Activated naive CD8-positive, alpha-beta T cell treated with anti-CD3 and anti-CD28 coated beads, Interleukin-2, amount 50 U/mL, for 24 hours (primary cell): ENCODE measurements around the gene IL36A.

Experiments used
- ATAC-seq: fragments of 150-1000 bp; cut with Tn5 transposase; one replicate; pipeline ENCODE4 v1.10.0; 2021
- DNase-seq: peaks from one replicate; pipeline ENCODE4 v3.0.0; 2021
- H3K27ac Mint-ChIP-seq: one replicate; pipeline ENCODE4 v1.8.0; 2021; ENCODE audit warnings: mild to moderate bottlenecking, mixed read lengths
- H3K27me3 Mint-ChIP-seq: one replicate; pipeline ENCODE4 v1.8.0; 2021; ENCODE audit warnings: mixed read lengths
- H3K36me3 Mint-ChIP-seq: one replicate; pipeline ENCODE4 v1.8.0; 2021; ENCODE audit warnings: low read depth, mixed read lengths
- H3K4me1 Mint-ChIP-seq: one replicate; pipeline ENCODE4 v1.8.0; 2021; ENCODE audit warnings: mixed read lengths
- H3K4me3 Mint-ChIP-seq: one replicate; pipeline ENCODE4 v1.8.0; 2021; ENCODE audit warnings: mild to moderate bottlenecking, moderate library complexity, mixed read lengths
- H3K9me3 Mint-ChIP-seq: one replicate; pipeline ENCODE4 v1.8.0; 2021; ENCODE audit warnings: mixed read lengths

Gene IL36A

GRCh38 chr2:113015042-113015441 lies 9.8 kb downstream of the IL36A start:
- Mint-ChIP-seq H3K27ac (no peak overlapping the region), H3K36me3 (no peaks in the 10 kb centered on the region), H3K27me3 (peaks cover 4% of the 10 kb centered on the region), H3K4me3 (no peak overlapping the region), H3K4me1 (no peaks in the 10 kb centered on the region), H3K9me3 (peaks cover 7% of the 10 kb centered on the region)
- DNase-seq = no peak
- ATAC-seq = no peak

- Mint-ChIP-seq H3K27ac (no peak overlapping the region), H3K27me3 (peaks cover 4% of the 10 kb centered on the region), H3K4me1 (no peaks in the 10 kb centered on the region), H3K36me3 (no peaks in the 10 kb centered on the region), H3K4me3 (no peak overlapping the region), H3K9me3 (peaks cover 7% of the 10 kb centered on the region)
- ATAC-seq = no peak
- no peak for DNase-seq
These were observed 10.4 kb downstream of the IL36A start for GRCh38 chr2:113015655-113016054.

DNA sequence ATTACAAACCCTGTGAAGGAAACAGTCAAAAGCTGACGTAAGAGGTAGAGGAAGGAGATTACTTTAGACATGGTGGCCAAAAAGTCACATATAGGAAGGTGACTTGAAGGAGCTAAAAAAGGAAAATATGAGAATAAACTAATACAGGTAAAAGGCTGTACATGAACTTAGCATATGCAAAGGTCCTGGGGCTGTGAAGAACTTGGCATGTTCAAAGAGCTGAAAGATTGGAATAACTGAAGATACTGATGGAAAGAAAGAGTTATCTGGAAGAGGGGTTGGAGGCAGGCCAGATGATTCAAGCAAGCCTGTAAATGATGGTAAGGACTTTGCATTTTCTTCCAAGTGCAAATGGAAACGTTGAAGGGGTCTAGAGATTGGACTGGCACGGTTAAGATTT lies 13.2 kb downstream of the IL36A start:
- Mint-ChIP-seq H3K4me1 (no peaks in the 10 kb centered on the region), H3K4me3 (no peak overlapping the region), H3K9me3 (peaks cover 7% of the 10 kb centered on the region), H3K27ac (no peak overlapping the region), H3K27me3 (peaks cover 4% of the 10 kb centered on the region), H3K36me3 (no peaks in the 10 kb centered on the region)
- no peak for DNase-seq
- no peak for ATAC-seq

GRCh38 chr2:113021312-113021711 lies 16.1 kb downstream of the IL36A start:
- no peak for DNase-seq
- no peak for ATAC-seq
- Mint-ChIP-seq H3K4me1 (no peaks in the 10 kb centered on the region), H3K36me3 (no peaks in the 10 kb centered on the region), H3K27ac (no peak overlapping the region), H3K27me3 (peaks cover 5% of the 10 kb centered on the region), H3K9me3 (peaks cover 7% of the 10 kb centered on the region), H3K4me3 (no peak overlapping the region)

DNA sequence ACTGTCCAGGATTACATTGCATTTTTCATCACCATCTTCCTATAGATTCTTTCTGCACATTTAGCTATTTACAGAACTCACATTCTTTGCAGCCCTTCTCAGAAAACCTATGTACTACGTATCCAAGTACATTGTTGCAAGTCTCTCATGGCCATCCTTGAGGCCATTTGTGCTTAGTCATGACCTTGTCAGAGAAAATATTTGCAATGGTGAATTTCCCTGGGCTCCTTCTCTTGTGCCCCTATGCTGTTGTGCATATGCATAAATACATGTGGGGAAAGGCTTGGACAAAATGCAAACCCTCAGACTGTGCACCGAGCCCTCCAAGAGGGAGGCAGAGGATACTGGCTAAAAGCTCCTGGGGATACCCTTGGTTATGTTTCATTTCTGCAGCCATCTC lies 19.5 kb downstream of the IL36A start:
- Mint-ChIP-seq H3K9me3 (no peaks in the 10 kb centered on the region), H3K4me1 (no peaks in the 10 kb centered on the region), H3K36me3 (no peaks in the 10 kb centered on the region), H3K27me3 (peaks cover 12% of the 10 kb centered on the region), H3K4me3 (no peak overlapping the region), H3K27ac (no peak overlapping the region)
- ATAC-seq (no peak), DNase-seq (no peak)

- H3K36me3 Mint-ChIP-seq = no peaks in the 10 kb centered on the region
- H3K4me3 Mint-ChIP-seq = no peak overlapping the region
- ATAC-seq (no peak), DNase-seq (no peak)
- peaks cover 12% of the 10 kb centered on the region for H3K27me3 Mint-ChIP-seq
- no peaks in the 10 kb centered on the region for H3K9me3 Mint-ChIP-seq
- no peak overlapping the region for H3K27ac Mint-ChIP-seq
- no peaks in the 10 kb centered on the region for H3K4me1 Mint-ChIP-seq
These were observed 20.5 kb downstream of the IL36A start for GRCh38 chr2:113025737-113026136.

DNA sequence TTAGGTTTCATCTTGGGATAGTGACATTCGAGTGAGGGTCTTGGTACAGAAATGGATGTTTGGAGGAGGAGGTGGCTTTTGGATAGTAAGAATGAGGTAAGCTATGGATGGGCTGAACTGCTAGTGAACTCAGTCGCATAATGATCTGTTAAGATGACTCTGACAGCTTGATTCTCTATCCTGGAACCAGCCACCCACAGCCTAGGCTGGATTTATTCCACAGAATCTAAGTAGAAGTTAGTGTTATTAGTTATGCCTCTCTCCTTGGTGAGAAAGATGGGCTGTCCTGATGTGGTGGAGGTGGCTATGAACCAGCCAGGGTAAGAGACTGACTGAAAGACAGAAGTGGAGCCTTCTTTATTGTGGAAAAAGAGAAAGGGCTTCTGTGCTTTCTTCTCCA lies 22.4 kb downstream of the IL36A start:
- Mint-ChIP-seq H3K9me3 (no peaks in the 10 kb centered on the region), H3K4me1 (no peaks in the 10 kb centered on the region), H3K27ac (no peak overlapping the region), H3K36me3 (no peaks in the 10 kb centered on the region), H3K4me3 (no peak overlapping the region), H3K27me3 (peaks cover 12% of the 10 kb centered on the region)
- no peak for DNase-seq
- ATAC-seq = no peak

- no peak overlapping the region for H3K4me3 Mint-ChIP-seq
- ATAC-seq (no peak), DNase-seq (no peak)
- H3K4me1 Mint-ChIP-seq = no peaks in the 10 kb centered on the region
- H3K27ac Mint-ChIP-seq = no peak overlapping the region
- H3K9me3 Mint-ChIP-seq = no peaks in the 10 kb centered on the region
- H3K27me3 Mint-ChIP-seq = peaks cover 12% of the 10 kb centered on the region
- no peaks in the 10 kb centered on the region for H3K36me3 Mint-ChIP-seq
These were observed 22.9 kb downstream of the IL36A start for GRCh38 chr2:113028112-113028511.

- DNase-seq = no peak
- no peak for ATAC-seq
- Mint-ChIP-seq H3K27me3 (peaks cover 4% of the 10 kb centered on the region), H3K36me3 (no peaks in the 10 kb centered on the region), H3K4me1 (no peaks in the 10 kb centered on the region), H3K27ac (no peak overlapping the region), H3K4me3 (no peak overlapping the region), H3K9me3 (no peaks in the 10 kb centered on the region)
These were observed 27.5 kb downstream of the IL36A start for GRCh38 chr2:113032737-113033136.

GRCh38 chr2:113034016-113034415 lies 28.8 kb downstream of the IL36A start:
- peaks cover 4% of the 10 kb centered on the region for H3K27me3 Mint-ChIP-seq

GRCh38 chr2:113036763-113037162 lies 31.5 kb downstream of the IL36A start:
- Mint-ChIP-seq H3K27me3 (no peaks in the 10 kb centered on the region), H3K9me3 (no peaks in the 10 kb centered on the region), H3K4me1 (no peaks in the 10 kb centered on the region), H3K4me3 (no peak overlapping the region), H3K36me3 (no peaks in the 10 kb centered on the region), H3K27ac (no peak overlapping the region)
- no peak for ATAC-seq
- no peak for DNase-seq

More at GRCh38 chr2:113034016-113034415, 28.8 kb downstream of the IL36A start:
- ATAC-seq (no peak), DNase-seq (no peak)
- H3K4me3 Mint-ChIP-seq = no peak overlapping the region
- H3K27ac Mint-ChIP-seq = no peak overlapping the region
- no peaks in the 10 kb centered on the region for H3K36me3 Mint-ChIP-seq
- H3K4me1 Mint-ChIP-seq = no peaks in the 10 kb centered on the region
- H3K9me3 Mint-ChIP-seq = no peaks in the 10 kb centered on the region

- Mint-ChIP-seq H3K4me1 (no peaks in the 10 kb centered on the region), H3K27ac (no peak overlapping the region)
These were observed 33.0 kb downstream of the IL36A start for GRCh38 chr2:113038291-113038690.

DNA sequence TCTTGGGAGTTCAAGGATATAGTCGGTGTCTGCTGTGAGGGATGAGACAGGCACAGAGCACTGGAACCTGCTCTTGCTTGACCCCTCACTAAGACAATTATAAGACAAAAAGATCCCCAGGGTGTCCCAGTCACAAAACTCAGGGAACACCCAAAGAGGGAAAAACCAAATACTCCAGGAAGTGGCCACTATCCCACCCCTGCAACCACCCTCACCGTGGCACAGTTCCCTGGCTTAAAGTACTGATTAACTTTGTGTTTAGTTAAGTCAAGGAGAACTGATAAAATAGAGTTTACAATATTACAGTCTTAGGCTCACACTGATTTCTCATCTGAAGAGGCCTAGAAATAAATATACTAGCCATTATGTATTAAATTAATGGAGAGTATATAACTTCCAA lies 33.9 kb downstream of the IL36A start:
- Mint-ChIP-seq H3K4me1 (no peaks in the 10 kb centered on the region), H3K36me3 (no peaks in the 10 kb centered on the region), H3K4me3 (no peak overlapping the region), H3K27me3 (no peaks in the 10 kb centered on the region), H3K27ac (no peak overlapping the region), H3K9me3 (no peaks in the 10 kb centered on the region)
- no peak for DNase-seq
- ATAC-seq = no peak

More at GRCh38 chr2:113038291-113038690, 33.0 kb downstream of the IL36A start:
- DNase-seq (no peak), ATAC-seq (no peak)
- H3K9me3 Mint-ChIP-seq = no peaks in the 10 kb centered on the region
- no peak overlapping the region for H3K4me3 Mint-ChIP-seq
- H3K36me3 Mint-ChIP-seq = no peaks in the 10 kb centered on the region
- H3K27me3 Mint-ChIP-seq = no peaks in the 10 kb centered on the region

DNA sequence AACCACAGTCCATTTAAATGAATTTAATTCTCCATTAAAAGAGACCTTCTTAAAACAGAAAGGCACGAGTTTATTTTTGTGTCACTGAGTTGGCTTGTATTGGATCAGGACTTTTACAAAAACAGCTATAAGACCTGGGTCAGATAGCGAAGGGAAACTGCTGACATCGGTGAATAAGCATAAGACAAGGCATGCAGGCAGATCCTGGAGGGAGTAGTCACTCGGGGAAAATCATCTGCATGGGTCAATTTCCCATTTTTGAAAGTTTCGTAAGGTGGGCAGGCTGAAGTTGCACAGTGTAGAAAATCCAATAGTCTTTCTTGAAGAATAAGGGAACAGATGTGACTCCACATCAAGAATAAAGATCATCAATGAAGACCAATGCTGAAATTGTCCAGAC lies 34.5 kb downstream of the IL36A start:
- Mint-ChIP-seq H3K27ac (no peak overlapping the region), H3K27me3 (no peaks in the 10 kb centered on the region), H3K4me3 (no peak overlapping the region), H3K36me3 (no peaks in the 10 kb centered on the region), H3K9me3 (no peaks in the 10 kb centered on the region), H3K4me1 (no peaks in the 10 kb centered on the region)
- ATAC-seq (no peak), DNase-seq (no peak)

DNA sequence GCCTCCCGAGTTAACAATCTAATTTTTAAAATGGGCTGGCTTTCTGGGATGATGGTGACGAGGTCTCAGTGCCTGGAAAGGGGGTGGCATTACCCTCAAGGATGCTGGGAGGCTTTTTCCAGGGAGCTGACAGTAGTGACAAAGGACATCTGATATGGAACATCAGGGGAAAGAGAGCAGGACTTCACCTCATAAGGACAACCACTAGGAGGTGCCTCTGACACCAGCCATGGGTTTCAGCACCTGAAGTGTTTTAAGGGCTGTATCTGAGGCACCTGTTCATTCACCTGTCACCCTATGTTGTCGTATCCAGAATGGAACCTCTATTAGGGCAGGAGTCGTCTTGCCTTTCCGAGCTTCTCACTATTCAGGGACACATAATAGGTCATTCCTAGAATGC lies 36.6 kb downstream of the IL36A start:
- H3K27me3 Mint-ChIP-seq = no peaks in the 10 kb centered on the region
- H3K4me3 Mint-ChIP-seq = no peak overlapping the region
- no peak for DNase-seq
- H3K4me1 Mint-ChIP-seq = no peaks in the 10 kb centered on the region
- no peak overlapping the region for H3K27ac Mint-ChIP-seq
- no peaks in the 10 kb centered on the region for H3K36me3 Mint-ChIP-seq
- no peaks in the 10 kb centered on the region for H3K9me3 Mint-ChIP-seq
- no peak for ATAC-seq

DNA sequence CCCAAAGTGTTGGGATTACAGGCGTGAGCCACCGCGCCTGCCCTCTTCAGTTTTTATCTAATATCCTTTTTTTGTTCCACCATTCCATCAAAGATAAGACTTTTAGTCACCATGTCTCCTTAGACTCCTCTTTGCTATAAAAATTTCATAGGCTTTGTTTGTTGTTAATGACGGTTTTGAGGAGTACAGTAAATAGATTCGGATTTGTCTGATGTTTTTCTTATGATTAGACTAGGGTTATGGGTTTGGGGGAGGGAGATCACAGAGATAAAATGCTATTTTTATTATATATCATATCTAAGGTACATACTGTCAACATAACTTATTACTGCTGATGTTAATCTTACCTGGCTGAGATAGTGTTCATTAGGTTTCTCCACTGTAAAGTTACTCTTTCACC lies 41.2 kb downstream of the IL36A start:
- ATAC-seq = no peak

More for the DNA sequence above, 41.2 kb downstream of the IL36A start:
- no peak for DNase-seq
- H3K36me3 Mint-ChIP-seq = no peaks in the 10 kb centered on the region
- no peak overlapping the region for H3K4me3 Mint-ChIP-seq
- H3K27ac Mint-ChIP-seq = no peak overlapping the region
- no peaks in the 10 kb centered on the region for H3K4me1 Mint-ChIP-seq
- H3K27me3 Mint-ChIP-seq = no peaks in the 10 kb centered on the region
- no peaks in the 10 kb centered on the region for H3K9me3 Mint-ChIP-seq
